GM12878 (cell line): ENCODE data around the gene COMMD10. TPM values are rescaled to one million over a fixed set of nuclear protein-coding genes. Genes with fewer than 3 reads are reported as not detected.

ENCODE experiments used
- CBX3 ChIP-seq: fragments of 200-600 bp; sonication (generic); IDR thresholded peaks from 2 replicates; pipeline ENCODE4 v1.6.1; 2016; ENCODE audit warnings: low read depth, borderline replicate concordance
- EZH2 ChIP-seq: IDR thresholded peaks from 2 replicates; pipeline ENCODE4 v1.6.1; 2012; ENCODE audit warnings: low read depth, mild to moderate bottlenecking, control low read depth, inconsistent platforms, low read length, borderline replicate concordance; ENCODE audit not compliant: control insufficient read depth
- MLLT1 ChIP-seq: fragments of 450-650 bp; IDR thresholded peaks from 2 replicates; pipeline ENCODE4 v1.6.1; 2016; ENCODE audit warnings: mild to moderate bottlenecking
- NR2F1 ChIP-seq: fragments of 450-650 bp; conservative IDR thresholded peaks from 2 replicates; pipeline ENCODE4 v1.6.1; 2017; ENCODE audit warnings: mild to moderate bottlenecking
- PAX8 ChIP-seq: fragments of 450-650 bp; IDR thresholded peaks from 2 replicates; pipeline ENCODE4 v1.6.1; 2017; ENCODE audit warnings: mild to moderate bottlenecking, moderate library complexity
- PKNOX1 ChIP-seq: fragments of 450-650 bp; IDR thresholded peaks from 2 replicates; pipeline ENCODE4 v1.6.1; 2016; ENCODE audit warnings: mild to moderate bottlenecking
- RELB ChIP-seq: fragments of 450-650 bp; IDR thresholded peaks from 2 replicates; pipeline ENCODE4 v1.6.1; 2017; ENCODE audit warnings: low read depth, mild to moderate bottlenecking, moderate library complexity
- SREBF1 ChIP-seq: IDR thresholded peaks from 2 replicates; pipeline ENCODE4 v1.6.1; 2012; ENCODE audit warnings: mild to moderate bottlenecking, low read length
- TCF7 ChIP-seq: IDR thresholded peaks from 2 replicates; pipeline ENCODE4 v1.6.1; 2014; ENCODE audit warnings: antibody characterized with exemption, borderline replicate concordance
- ZZZ3 ChIP-seq: IDR thresholded peaks from 2 replicates; pipeline ENCODE4 v1.6.1; 2011; ENCODE audit warnings: low read depth; ENCODE audit not compliant: control insufficient read depth, insufficient read length
- polyA plus RNA-seq, 11 experiments: library from polyadenylated mRNA; depleted of rRNA in 4 of 11; unstranded in 6 of 11; stranded (reverse) in 5 of 11; fragments of >200 nt; fragmentation: Nextera tagmentation in 4 of 11; fragmentation: Illumina TruSeq in 1 of 11; extraction: Ambion mirVana in 4 of 11; extraction: Trizol in 1 of 11; gene quantifications; 1 replicate in 1 of 11; 2 replicates in 10 of 11; pipeline versions ENCODE4 v1.2.1 to v1.2.3, GENCODE V29; 2011 to 2016; ENCODE audit warnings: inconsistent platforms in 2 of 11, missing spikeins in 2 of 11, low read depth in 1 of 11
- total RNA-seq, 4 experiments: library from RNA; depleted of rRNA in 3 of 4; stranded (reverse); fragments of >200 nt in 3 of 4; fragmentation: Illumina TruSeq in 1 of 4; extraction: Trizol in 1 of 4; gene quantifications; 2 replicates each; pipeline versions ENCODE4 v1.2.1 to v1.2.3, GENCODE V29; 2013 to 2021

Gene COMMD10
- total and polyA plus RNA-seq, 10 of the 15 experiments (the other 5 are each of a cell fraction or from before 2014, with no cell fraction given) = 19.6 to 98.7 (median 28.0) TPM

GRCh38 chr5:116276952-116277351 lies 192.1 kb downstream of the COMMD10 start (continued):
- 0 out of 2 replicates have a peak, but pooled peaks have one; percentile 29 for TF ChIP-seq RELB
- no peak for TF ChIP-seq MLLT1
- TF ChIP-seq ZZZ3 = no peak
- TF ChIP-seq EZH2 = no peak
- no peak for TF ChIP-seq TCF7
- TF ChIP-seq CBX3 = no peak
- no peak for TF ChIP-seq PKNOX1
- no peak for TF ChIP-seq NR2F1
- no peak for TF ChIP-seq PAX8
- TF ChIP-seq SREBF1 = no peak
